Measurements from ENCODE around the gene RPA1. TPM values are rescaled to one million over a fixed set of nuclear protein-coding genes. Genes with fewer than 3 reads are reported as not detected.

The RPA1 gene
- total and polyA plus RNA-seq, 9 of the 15 experiments (the other 6 are each of a cell fraction or from before 2014, with no cell fraction given): 25.2 to 125 (median 47.4) TPM

DNA sequence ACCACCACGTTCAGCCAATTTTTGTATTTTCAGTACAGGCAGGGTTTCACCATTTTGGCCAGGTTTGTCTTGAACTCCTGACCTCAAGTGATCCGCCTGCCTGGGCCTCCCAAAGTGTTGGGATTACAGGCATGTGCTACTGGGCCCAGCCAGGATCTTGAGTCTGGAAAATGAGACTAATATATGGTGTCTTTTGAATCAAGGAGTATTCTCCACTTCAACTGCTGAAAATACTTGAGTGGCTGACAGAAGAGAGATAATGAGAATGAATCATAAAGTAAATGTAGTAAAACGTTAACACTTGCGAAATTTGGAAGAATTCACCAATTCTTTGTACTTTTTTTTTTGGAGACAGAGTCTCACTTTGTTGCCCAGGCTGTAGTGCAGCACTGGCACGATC lies 16.7 kb upstream of the RPA1 start:
- Histone ChIP-seq H3K79me2 (ENCODE audit: control insufficient read depth, insufficient read depth, low read length) (no peaks in the 10 kb centered on the region), H3K36me3 (ENCODE audit: control insufficient read depth, insufficient read depth, low read length) (peaks cover 9% of the 10 kb centered on the region; the same call in 1 of the 3 replicates), H3K4me3 (no peak overlapping the region), H3K4me2 (ENCODE audit: insufficient read depth, low read length) (no peak overlapping the region), H3K9ac (ENCODE audit: insufficient read depth in 1 of 2, low read depth in 2 of 2, low read length in 2 of 2) (no peak overlapping the region), H3K27me3 (ENCODE audit: control insufficient read depth in 2 of 2, insufficient read depth in 2 of 2, low read length in 2 of 2) (no peaks in the 10 kb centered on the region), H3K9me1 (ENCODE audit: control insufficient read depth, insufficient read depth, low read length) (no peaks in the 10 kb centered on the region), H3K9me3 (replicated peaks; ENCODE audit: control insufficient read depth, insufficient read depth, low read depth, low read length) (no peaks in the 10 kb centered on the region), H2AFZ (ENCODE audit: low read depth, low read length) (no peak overlapping the region), H3K27ac (ENCODE audit: extremely low read depth, low read depth, low read length) (no peak overlapping the region), H3K4me1 (replicated peaks in 1 of 2; ENCODE audit: control insufficient read depth in 2 of 2, insufficient read depth in 2 of 2, low read length in 2 of 2) (no peaks in the 10 kb centered on the region), H4K20me1 (replicated peaks; ENCODE audit: control insufficient read depth, insufficient read depth, low read length) (no peaks in the 10 kb centered on the region)
- TF ChIP-seq, protein P1, sequence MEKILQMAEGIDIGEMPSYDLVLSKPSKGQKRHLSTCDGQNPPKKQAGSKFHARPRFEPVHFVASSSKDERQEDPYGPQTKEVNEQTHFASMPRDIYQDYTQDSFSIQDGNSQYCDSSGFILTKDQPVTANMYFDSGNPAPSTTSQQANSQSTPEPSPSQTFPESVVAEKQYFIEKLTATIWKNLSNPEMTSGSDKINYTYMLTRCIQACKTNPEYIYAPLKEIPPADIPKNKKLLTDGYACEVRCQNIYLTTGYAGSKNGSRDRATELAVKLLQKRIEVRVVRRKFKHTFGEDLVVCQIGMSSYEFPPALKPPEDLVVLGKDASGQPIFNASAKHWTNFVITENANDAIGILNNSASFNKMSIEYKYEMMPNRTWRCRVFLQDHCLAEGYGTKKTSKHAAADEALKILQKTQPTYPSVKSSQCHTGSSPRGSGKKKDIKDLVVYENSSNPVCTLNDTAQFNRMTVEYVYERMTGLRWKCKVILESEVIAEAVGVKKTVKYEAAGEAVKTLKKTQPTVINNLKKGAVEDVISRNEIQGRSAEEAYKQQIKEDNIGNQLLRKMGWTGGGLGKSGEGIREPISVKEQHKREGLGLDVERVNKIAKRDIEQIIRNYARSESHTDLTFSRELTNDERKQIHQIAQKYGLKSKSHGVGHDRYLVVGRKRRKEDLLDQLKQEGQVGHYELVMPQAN (IDR thresholded peaks at IDR 0.05; ENCODE audit: borderline replicate concordance): no peak
- TF ChIP-seq ZNF444 (CRISPR knock-in tag; IDR thresholded peaks at IDR 0.05): no peak
- no peak for TF ChIP-seq FOSL1 (tag; conservative IDR thresholded peaks at IDR 0.05)
- TF ChIP-seq, protein P2, sequence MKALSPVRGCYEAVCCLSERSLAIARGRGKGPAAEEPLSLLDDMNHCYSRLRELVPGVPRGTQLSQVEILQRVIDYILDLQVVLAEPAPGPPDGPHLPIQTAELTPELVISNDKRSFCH (CRISPR knock-in tag; IDR thresholded peaks at IDR 0.05): no peak
- TF ChIP-seq, protein P2 (tag; IDR thresholded peaks at IDR 0.05): no peak
- no peak for TF ChIP-seq HMG20B (CRISPR knock-in tag; IDR thresholded peaks at IDR 0.05)
- TF ChIP-seq DNMT1 (IDR thresholded peaks at IDR 0.05): no peak
- no peak for TF ChIP-seq NFIC (IDR thresholded peaks at IDR 0.05)
- no peak for TF ChIP-seq IRF2 (CRISPR knock-in tag; IDR thresholded peaks at IDR 0.05)
- no peak for TF ChIP-seq NONO (IDR thresholded peaks at IDR 0.05; ENCODE audit: low read depth in 2 of 2, low read length in 1 of 2)
- TF ChIP-seq, protein P3, sequence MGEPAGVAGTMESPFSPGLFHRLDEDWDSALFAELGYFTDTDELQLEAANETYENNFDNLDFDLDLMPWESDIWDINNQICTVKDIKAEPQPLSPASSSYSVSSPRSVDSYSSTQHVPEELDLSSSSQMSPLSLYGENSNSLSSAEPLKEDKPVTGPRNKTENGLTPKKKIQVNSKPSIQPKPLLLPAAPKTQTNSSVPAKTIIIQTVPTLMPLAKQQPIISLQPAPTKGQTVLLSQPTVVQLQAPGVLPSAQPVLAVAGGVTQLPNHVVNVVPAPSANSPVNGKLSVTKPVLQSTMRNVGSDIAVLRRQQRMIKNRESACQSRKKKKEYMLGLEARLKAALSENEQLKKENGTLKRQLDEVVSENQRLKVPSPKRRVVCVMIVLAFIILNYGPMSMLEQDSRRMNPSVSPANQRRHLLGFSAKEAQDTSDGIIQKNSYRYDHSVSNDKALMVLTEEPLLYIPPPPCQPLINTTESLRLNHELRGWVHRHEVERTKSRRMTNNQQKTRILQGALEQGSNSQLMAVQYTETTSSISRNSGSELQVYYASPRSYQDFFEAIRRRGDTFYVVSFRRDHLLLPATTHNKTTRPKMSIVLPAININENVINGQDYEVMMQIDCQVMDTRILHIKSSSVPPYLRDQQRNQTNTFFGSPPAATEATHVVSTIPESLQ (CRISPR knock-in tag; IDR thresholded peaks at IDR 0.05): no peak
- TF ChIP-seq POLR3G (IDR thresholded peaks at IDR 0.05; ENCODE audit: extremely low read depth, insufficient read length, insufficient replicate concordance): no peak
- no peak for TF ChIP-seq CTBP1 (IDR thresholded peaks at IDR 0.05; ENCODE audit: borderline replicate concordance)
- TF ChIP-seq, protein P4, sequence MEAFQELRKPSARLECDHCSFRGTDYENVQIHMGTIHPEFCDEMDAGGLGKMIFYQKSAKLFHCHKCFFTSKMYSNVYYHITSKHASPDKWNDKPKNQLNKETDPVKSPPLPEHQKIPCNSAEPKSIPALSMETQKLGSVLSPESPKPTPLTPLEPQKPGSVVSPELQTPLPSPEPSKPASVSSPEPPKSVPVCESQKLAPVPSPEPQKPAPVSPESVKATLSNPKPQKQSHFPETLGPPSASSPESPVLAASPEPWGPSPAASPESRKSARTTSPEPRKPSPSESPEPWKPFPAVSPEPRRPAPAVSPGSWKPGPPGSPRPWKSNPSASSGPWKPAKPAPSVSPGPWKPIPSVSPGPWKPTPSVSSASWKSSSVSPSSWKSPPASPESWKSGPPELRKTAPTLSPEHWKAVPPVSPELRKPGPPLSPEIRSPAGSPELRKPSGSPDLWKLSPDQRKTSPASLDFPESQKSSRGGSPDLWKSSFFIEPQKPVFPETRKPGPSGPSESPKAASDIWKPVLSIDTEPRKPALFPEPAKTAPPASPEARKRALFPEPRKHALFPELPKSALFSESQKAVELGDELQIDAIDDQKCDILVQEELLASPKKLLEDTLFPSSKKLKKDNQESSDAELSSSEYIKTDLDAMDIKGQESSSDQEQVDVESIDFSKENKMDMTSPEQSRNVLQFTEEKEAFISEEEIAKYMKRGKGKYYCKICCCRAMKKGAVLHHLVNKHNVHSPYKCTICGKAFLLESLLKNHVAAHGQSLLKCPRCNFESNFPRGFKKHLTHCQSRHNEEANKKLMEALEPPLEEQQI (IDR thresholded peaks at IDR 0.05): no peak
- no peak for TF ChIP-seq ZSCAN32 (CRISPR knock-in tag; IDR thresholded peaks at IDR 0.05)
- TF ChIP-seq L3MBTL2 (IDR thresholded peaks at IDR 0.05): no peak
- TF ChIP-seq ZNF3 (CRISPR knock-in tag; IDR thresholded peaks at IDR 0.05): no peak
- 65% methylated on average over 5 of the region's 5 CpGs for WGBS (ENCODE audit: insufficient coverage, low coverage, missing lambda C conversion rate)
- no peak for FAIRE-seq
- no peak for ATAC-seq
- in situ Hi-C loops (cut with MboI): no loop called here
- intact Hi-C loops (cut with micrococcal nuclease): no loop called here
- ChIA-PET CTCF (ENCODE audit: low intra/inter-chr PET ratio) (no interaction called here), POLR2A (interaction anchor here (0.8 kb wide), 1 partner anchor 171 kb away, joined by 3 read pairs; no protein-coding TSS in a partner anchor)
- no peak for DNase-seq (ENCODE audit: extremely low read depth in 1 of 4, low spot score in 3 of 4)
- BruUV-seq (replicated peaks): no TSS peak
